Medulla oblongata (tissue), 1 donor: ENCODE data around the gene CEACAM1.
"Not testable (repeated sequence)": the region's sequence is repeated elsewhere in the genome, so short reads cannot be mapped to it uniquely, and the experiment has no call there.

Source experiments
- DNase-seq: peaks from one replicate; pipeline ENCODE4 v3.0.0-alpha.2; 2015; ENCODE audit errors: extremely low spot score

Gene CEACAM1

GRCh38 chr19:42512130-42512636 is 16.1 kb downstream of the CEACAM1 start:
- no peak for DNase-seq

GRCh38 chr19:42511340-42511739 is 16.9 kb downstream of the CEACAM1 start:
- DNase-seq, result no peak

GRCh38 chr19:42508892-42509444 is 19.3 kb downstream of the CEACAM1 start:
- DNase-seq, result no peak

- DNase-seq, result no peak
These were observed 23.2 kb downstream of the CEACAM1 start for GRCh38 chr19:42505066-42505465.

GRCh38 chr19:42501733-42502132 is 26.5 kb downstream of the CEACAM1 start:
- no peak for DNase-seq

- DNase-seq, result not testable (repeated sequence)
These were observed 27.0 kb downstream of the CEACAM1 start for GRCh38 chr19:42501243-42501642.

GRCh38 chr19:42498169-42498757 is 30.0 kb downstream of the CEACAM1 start:
- DNase-seq, result peak; percentile 16

- peak; percentile 26 for DNase-seq
These were observed 30.7 kb downstream of the CEACAM1 start for GRCh38 chr19:42497492-42498168.

- DNase-seq, result no peak
These were observed 31.7 kb downstream of the CEACAM1 start for GRCh38 chr19:42496460-42497133.

GRCh38 chr19:42495663-42496062 is 32.6 kb downstream of the CEACAM1 start:
- no peak for DNase-seq

- no peak for DNase-seq
These were observed 34.0 kb downstream of the CEACAM1 start for GRCh38 chr19:42494321-42494720.

- no peak for DNase-seq
These were observed 39.3 kb downstream of the CEACAM1 start for GRCh38 chr19:42488783-42489521.

GRCh38 chr19:42487798-42488178 is 40.5 kb downstream of the CEACAM1 start:
- DNase-seq, result no peak

GRCh38 chr19:42487032-42487797 is 41.1 kb downstream of the CEACAM1 start:
- DNase-seq, result no peak

GRCh38 chr19:42485036-42485435 is 43.2 kb downstream of the CEACAM1 start:
- not testable (repeated sequence) for DNase-seq

- DNase-seq, result peak; percentile 60
These were observed 47.8 kb downstream of the CEACAM1 start for GRCh38 chr19:42480335-42481095.

GRCh38 chr19:42479736-42480135 is 48.5 kb downstream of the CEACAM1 start:
- DNase-seq, result no peak

GRCh38 chr19:42478765-42479311 is 49.4 kb downstream of the CEACAM1 start:
- no peak for DNase-seq

GRCh38 chr19:42477933-42478332 is 50.3 kb downstream of the CEACAM1 start:
- no peak for DNase-seq

GRCh38 chr19:42477117-42477516 is 51.2 kb downstream of the CEACAM1 start:
- DNase-seq, result no peak
